GM12878 (cell line): ENCODE results near the gene CPHXL. TPM values are rescaled to one million over a fixed set of nuclear protein-coding genes. Genes with fewer than 3 reads are reported as not detected.

Experiments used
- ATAC-seq: fragments of 200-7000 bp; cut with Tn5 transposase; 3 replicates; pipeline ENCODE4 v1.9.1; 2020; ENCODE audit warnings: mild to moderate bottlenecking, moderate library complexity
- BruUV-seq: library from RNA; stranded (reverse); fragments of 400-500 nt; replicated peaks from 2 replicates; lab custom pipeline; 2021; lab: Mats Ljungman, UMichigan
- CTCF ChIA-PET: fragments of 300-600 bp; sonication (Branson Sonifier 250); formaldehyde crosslinking; extraction: SDS; loops from one replicate; lab custom pipeline; 2021; ENCODE audit warnings: inconsistent platforms; lab: Yijun Ruan, JAX
- POLR2A ChIA-PET: fragments of 350-600 bp; formaldehyde crosslinking; extraction: SDS; loops from one replicate; lab custom pipeline; 2021; ENCODE audit warnings: inconsistent platforms; lab: Charles Lee
- RAD21 ChIA-PET: fragments of 300-600 bp; sonication (Branson Sonifier 250); formaldehyde crosslinking; loops from one replicate; lab custom pipeline; 2023; ENCODE audit warnings: antibody characterized with exemption; ENCODE audit not compliant: unreplicated experiment; lab: Charles Lee
- SMC1A ChIA-PET: fragments of 300-600 bp; sonication (Branson Sonifier 250); formaldehyde crosslinking; loops from one replicate; lab custom pipeline; 2023; ENCODE audit not compliant: unreplicated experiment, uncharacterized antibody; lab: Charles Lee
- DNase-seq: peaks from one replicate; pipeline ENCODE4 v3.0.0-alpha.2; 2011; ENCODE audit warnings: low read depth, low spot score
- FAIRE-seq: peaks from 3 replicates; lab custom pipeline; 2011; peaks lifted over from hg19 to GRCh38; lab: Jason Lieb, UNC
- H2AFZ ChIP-seq: 2 replicates; pipeline ENCODE4 v1.6.0; 2011; ENCODE audit warnings: low read depth, low read length, control low read depth; ENCODE audit not compliant: control insufficient read depth
- H3K27ac ChIP-seq: 2 replicates; pipeline ENCODE4 v1.5.1; 2011; ENCODE audit warnings: control low read depth; ENCODE audit not compliant: control insufficient read depth, insufficient read depth
- H3K27me3 ChIP-seq, 2 experiments: replicated peaks in 1 of 2; 2 replicates each; pipeline versions ENCODE4 v1.6.0 to v1.6.1; 2011; ENCODE audit warnings: low read length in 1 of 2; ENCODE audit not compliant: control insufficient read depth in 2 of 2, insufficient read depth in 2 of 2
- H3K36me3 ChIP-seq, 2 experiments: 2 replicates each; pipeline ENCODE4 v1.5.1; 2011; ENCODE audit warnings: low read length in 1 of 2; ENCODE audit not compliant: control insufficient read depth in 2 of 2, insufficient read depth in 2 of 2
- H3K4me1 ChIP-seq: 2 replicates; pipeline ENCODE4 v1.6.1; 2011; ENCODE audit warnings: mild to moderate bottlenecking, low read length, moderate library complexity, mixed read lengths; ENCODE audit not compliant: control insufficient read depth, insufficient read depth
- H3K4me2 ChIP-seq: 2 replicates; pipeline ENCODE4 v1.6.0; 2011; ENCODE audit warnings: control low read depth; ENCODE audit not compliant: control insufficient read depth, insufficient read depth
- H3K4me3 ChIP-seq: fragments of 200-600 bp; sonication (generic); 2 replicates; pipeline ENCODE4 v1.5.1; 2016
- H3K79me2 ChIP-seq: 2 replicates; pipeline ENCODE4 v1.6.0; 2011; ENCODE audit warnings: low read length; ENCODE audit not compliant: control insufficient read depth, insufficient read depth
- H3K9ac ChIP-seq: 2 replicates; pipeline ENCODE4 v1.8.0; 2011; ENCODE audit warnings: low read length, control low read depth, mixed read lengths; ENCODE audit not compliant: control insufficient read depth, insufficient read depth
- H3K9me3 ChIP-seq: replicated peaks from 3 replicates; pipeline ENCODE4 v1.5.1; 2011; ENCODE audit warnings: mild to moderate bottlenecking, low read length; ENCODE audit not compliant: control insufficient read depth, insufficient read depth
- H4K20me1 ChIP-seq: 2 replicates; pipeline ENCODE4 v1.6.0; 2011; ENCODE audit not compliant: control insufficient read depth, insufficient read depth
- ASH2L ChIP-seq: fragments of 300-600, 200-600 bp; sonication (generic); IDR thresholded peaks from 2 replicates; pipeline ENCODE4 v1.6.1; 2017; ENCODE audit warnings: low read depth, mild to moderate bottlenecking, borderline replicate concordance
- BACH1 ChIP-seq: fragments of 450-650 bp; IDR thresholded peaks from 2 replicates; pipeline ENCODE4 v1.6.1; 2017; ENCODE audit warnings: mild to moderate bottlenecking, borderline replicate concordance
- BRCA1 ChIP-seq: IDR thresholded peaks from 2 replicates; pipeline ENCODE4 v1.6.1; 2011; ENCODE audit warnings: low read depth, low read length, improper control_type of control experiment
- CBX3 ChIP-seq: fragments of 200-600 bp; sonication (generic); IDR thresholded peaks from 2 replicates; pipeline ENCODE4 v1.6.1; 2016; ENCODE audit warnings: low read depth, borderline replicate concordance
- CBX5 ChIP-seq: sonication (generic); IDR thresholded peaks from 2 replicates; pipeline ENCODE4 v1.6.1; 2016; ENCODE audit warnings: low read depth, moderate library complexity, mild to moderate bottlenecking, inconsistent platforms
- CEBPB ChIP-seq, 2 experiments: fragments of 150-350 bp in 1 of 2; IDR thresholded peaks; 2 replicates each; pipeline ENCODE4 v1.6.1; 2012 to 2014; ENCODE audit warnings: low read depth in 2 of 2, low read length in 2 of 2, borderline replicate concordance in 1 of 2, inconsistent platforms in 1 of 2
- GABPA ChIP-seq: IDR thresholded peaks from 2 replicates; pipeline ENCODE4 v1.6.1; 2014; ENCODE audit warnings: antibody characterized with exemption, low read depth, mild to moderate bottlenecking, inconsistent platforms
- HDAC2 ChIP-seq: fragments of 200-600 bp; sonication (generic); IDR thresholded peaks from 2 replicates; pipeline ENCODE4 v1.6.1; 2017
- SP1 ChIP-seq: IDR thresholded peaks from one replicate; pipeline ENCODE4 v1.6.1; 2011; ENCODE audit warnings: low read depth, low read length
- SREBF1 ChIP-seq: IDR thresholded peaks from 2 replicates; pipeline ENCODE4 v1.6.1; 2012; ENCODE audit warnings: mild to moderate bottlenecking, low read length
- SUZ12 ChIP-seq: fragments of 200-600 bp; sonication (generic); IDR thresholded peaks from one replicate; pipeline ENCODE4 v1.6.1; 2018; ENCODE audit warnings: antibody characterized with exemption, mild to moderate bottlenecking; ENCODE audit not compliant: unreplicated experiment
- TARDBP ChIP-seq: IDR thresholded peaks from 2 replicates; pipeline ENCODE4 v1.6.1; 2016; ENCODE audit warnings: borderline replicate concordance
- USF2 ChIP-seq: IDR thresholded peaks from 2 replicates; pipeline ENCODE4 v1.6.1; 2011; ENCODE audit warnings: low read depth, low read length, improper control_type of control experiment, borderline replicate concordance
- ZNF217 ChIP-seq: fragments of 450-650 bp; IDR thresholded peaks from 2 replicates; pipeline ENCODE4 v1.6.1; 2017; ENCODE audit warnings: antibody characterized with exemption, mild to moderate bottlenecking
- WGBS: methylation state at CpG from one replicate; pipeline ENCODE4 v1.1.6; 2016; ENCODE audit warnings: low lambda C conversion rate; ENCODE audit not compliant: insufficient replicate concordance, insufficient coverage; ENCODE audit errors: missing lambda C conversion rate; 5-methylcytosine and 5-hydroxymethylcytosine counted together
- in situ Hi-C: fragments of 300-500 bp; cut with MboI; formaldehyde crosslinking; loops from 9 replicates; pipeline ENCODE4 v1.14.3; 2018; ENCODE audit warnings: mixed read lengths
- intact Hi-C: fragments of 100-400 bp; cut with micrococcal nuclease; formaldehyde crosslinking; loops from one replicate; pipeline ENCODE4 v1.14.2; 2022; ENCODE audit not compliant: unreplicated experiment
- polyA plus RNA-seq, 11 experiments: library from polyadenylated mRNA; depleted of rRNA in 4 of 11; unstranded in 6 of 11; stranded (reverse) in 5 of 11; fragments of >200 nt; fragmentation: Nextera tagmentation in 4 of 11; fragmentation: Illumina TruSeq in 1 of 11; extraction: Ambion mirVana in 4 of 11; extraction: Trizol in 1 of 11; gene quantifications; 1 replicate in 1 of 11; 2 replicates in 10 of 11; pipeline versions ENCODE4 v1.2.1 to v1.2.3, GENCODE V29; 2011 to 2016; ENCODE audit warnings: inconsistent platforms in 2 of 11, missing spikeins in 2 of 11, low read depth in 1 of 11
- total RNA-seq, 4 experiments: library from RNA; depleted of rRNA in 3 of 4; stranded (reverse); fragments of >200 nt in 3 of 4; fragmentation: Illumina TruSeq in 1 of 4; extraction: Trizol in 1 of 4; gene quantifications; 2 replicates each; pipeline versions ENCODE4 v1.2.1 to v1.2.3, GENCODE V29; 2013 to 2021

The CPHXL gene
- total and polyA plus RNA-seq, 10 of the 15 experiments (the other 5 are each of a cell fraction or from before 2014, with no cell fraction given), result 0.13 TPM; not detected in 9

GRCh38 chr16:75710344-75710743 lies 15.9 kb downstream of the CPHXL start:
- no peak for DNase-seq
- no peaks in the 10 kb centered on the region for H3K36me3 ChIP-seq
- H3K4me2 ChIP-seq, result no peak overlapping the region
- no peaks in the 10 kb centered on the region for H3K4me1 ChIP-seq
- H2AFZ ChIP-seq, result no peak overlapping the region
- H3K79me2 ChIP-seq, result no peaks in the 10 kb centered on the region
- SMC1A ChIA-PET, result interaction anchor here (1.2 kb wide), 1 partner anchor 36 kb away, joined by 3 read pairs; no protein-coding TSS in a partner anchor
- no peak for TF ChIP-seq SREBF1
- TF ChIP-seq USF2, result no peak
- no peak for TF ChIP-seq BACH1
- no peak for TF ChIP-seq TARDBP
- TF ChIP-seq CEBPB (IDR thresholded peaks at IDR 0.05; ENCODE audit: borderline replicate concordance in 1 of 2, low read depth in 2 of 2, low read length in 2 of 2), result no peak
- intact Hi-C loops, result no loop called here
- no peaks in the 10 kb centered on the region; the same call in 2 of the 3 replicates for H3K9me3 ChIP-seq
- WGBS, result 57% methylated on average over 2 of the region's 2 CpGs
- no peak overlapping the region for H3K27ac ChIP-seq
- H3K27me3 ChIP-seq, result no peaks in the 10 kb centered on the region
- H3K4me3 ChIP-seq, result no peak overlapping the region
- no peaks in the 10 kb centered on the region for H4K20me1 ChIP-seq
- in situ Hi-C loops, result no loop called here
- CTCF ChIA-PET, result interaction anchor here (0.6 kb wide), 1 partner anchor 36 kb away, joined by 3 read pairs; no protein-coding TSS in a partner anchor
- no peak overlapping the region for H3K9ac ChIP-seq
- RAD21 ChIA-PET, result no interaction called here
- POLR2A ChIA-PET, result no interaction called here
- ATAC-seq, result no peak
- BruUV-seq, result no TSS peak
- no peak for FAIRE-seq

GRCh38 chr16:75703306-75703705 lies 23.0 kb downstream of the CPHXL start:
- intact Hi-C loops, result no loop called here
- Histone ChIP-seq H3K79me2 (no peaks in the 10 kb centered on the region), H3K9ac (no peak overlapping the region), H3K27me3 (no peaks in the 10 kb centered on the region), H2AFZ (no peak overlapping the region), H3K36me3 (no peaks in the 10 kb centered on the region), H3K27ac (no peak overlapping the region)
- FAIRE-seq (no peak), DNase-seq (no peak)
- ChIA-PET SMC1A (no interaction called here), POLR2A (no interaction called here)
- no TSS peak for BruUV-seq
- TF ChIP-seq SUZ12, result no peak
- TF ChIP-seq ASH2L, result no peak
- no peak for TF ChIP-seq SP1
- TF ChIP-seq CBX3, result no peak
- TF ChIP-seq BRCA1, result no peak
- no peak for TF ChIP-seq CBX5
- no peak for TF ChIP-seq HDAC2
- no peak for TF ChIP-seq GABPA
- TF ChIP-seq ZNF217, result no peak
- TF ChIP-seq, all 136 proteins: peak for 0
- WGBS, result 32% methylated on average over 4 of the region's 4 CpGs
- Histone ChIP-seq H4K20me1 (no peaks in the 10 kb centered on the region), H3K4me1 (no peaks in the 10 kb centered on the region), H3K4me2 (no peak overlapping the region), H3K4me3 (no peak overlapping the region), H3K9me3 (no peaks in the 10 kb centered on the region)
- ChIA-PET RAD21 (no interaction called here), CTCF (no interaction called here)
- ATAC-seq, result no peak
- in situ Hi-C loops, result no loop called here
